SK-N-SH (cell line): ENCODE measurements around the gene ABCB6.
A peak's percentile ranks its signal among the peaks of the same experiment; 100 is the strongest.

Experiments
- JUND ChIP-seq: IDR thresholded peaks from 2 replicates; pipeline ENCODE4 v1.4.0; 2012
- RAD21 ChIP-seq: IDR thresholded peaks from 2 replicates; pipeline ENCODE4 v1.6.1; 2012; ENCODE audit warnings: mild to moderate bottlenecking, low read length
- TF ChIP-seq, protein P1 (sequence below): IDR thresholded peaks from 2 replicates; pipeline ENCODE4 v1.4.0; 2012; ENCODE audit warnings: low read depth, borderline replicate concordance
- TF ChIP-seq, protein P2 (sequence below): fragments of 200-600 bp; sonication (generic); IDR thresholded peaks from 2 replicates; pipeline ENCODE4 v1.6.1; 2017; ENCODE audit warnings: antibody characterized with exemption, mild to moderate bottlenecking, moderate library complexity

DNA sequence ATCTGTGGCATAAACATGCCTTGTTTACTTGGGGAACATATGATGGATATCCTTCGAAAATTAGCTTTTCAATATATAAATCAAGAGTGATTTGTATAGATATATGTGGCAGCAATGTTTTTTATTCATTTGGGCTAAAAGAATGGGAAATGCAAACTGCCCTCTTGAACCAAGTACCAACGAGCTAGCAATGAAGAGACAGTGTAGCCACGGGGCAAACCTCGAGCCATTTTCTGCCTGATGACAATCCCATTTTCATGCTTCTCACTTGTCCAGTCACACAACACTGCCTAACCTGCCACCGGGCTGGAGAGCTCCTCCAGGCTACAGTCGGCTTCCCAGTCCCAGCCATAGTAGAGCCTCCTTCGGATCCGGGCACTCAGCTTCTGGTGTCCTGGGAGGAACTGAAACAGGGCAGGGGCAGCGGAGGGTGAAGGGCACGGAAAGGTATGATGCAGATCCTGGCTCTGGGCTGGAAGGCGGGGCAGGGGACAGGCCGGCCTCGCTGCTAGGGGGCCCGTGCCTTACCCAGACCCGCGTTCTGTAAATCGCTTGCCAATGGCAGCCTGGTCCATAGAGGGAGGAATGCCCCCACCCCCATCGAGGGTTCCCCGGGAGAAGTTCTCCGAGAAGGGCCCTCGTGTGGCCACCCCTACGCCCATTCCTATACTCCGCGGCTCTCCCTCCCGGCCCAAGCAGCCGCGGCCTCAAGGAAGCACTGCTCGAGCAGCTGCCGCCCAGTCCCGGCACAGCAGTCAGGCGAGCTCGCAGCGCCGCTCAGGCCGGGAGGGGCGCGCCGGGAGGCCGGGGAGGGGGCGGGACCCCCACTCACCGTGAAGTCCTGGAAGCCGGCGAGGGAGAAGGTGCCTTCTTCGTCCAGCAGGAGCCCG lies 42.6 kb downstream of the ABCB6 start:
- TF ChIP-seq, protein P1, sequence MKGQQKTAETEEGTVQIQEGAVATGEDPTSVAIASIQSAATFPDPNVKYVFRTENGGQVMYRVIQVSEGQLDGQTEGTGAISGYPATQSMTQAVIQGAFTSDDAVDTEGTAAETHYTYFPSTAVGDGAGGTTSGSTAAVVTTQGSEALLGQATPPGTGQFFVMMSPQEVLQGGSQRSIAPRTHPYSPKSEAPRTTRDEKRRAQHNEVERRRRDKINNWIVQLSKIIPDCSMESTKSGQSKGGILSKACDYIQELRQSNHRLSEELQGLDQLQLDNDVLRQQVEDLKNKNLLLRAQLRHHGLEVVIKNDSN: no peak
- no peak for TF ChIP-seq RAD21
- no peak for TF ChIP-seq JUND
- TF ChIP-seq, protein P2, sequence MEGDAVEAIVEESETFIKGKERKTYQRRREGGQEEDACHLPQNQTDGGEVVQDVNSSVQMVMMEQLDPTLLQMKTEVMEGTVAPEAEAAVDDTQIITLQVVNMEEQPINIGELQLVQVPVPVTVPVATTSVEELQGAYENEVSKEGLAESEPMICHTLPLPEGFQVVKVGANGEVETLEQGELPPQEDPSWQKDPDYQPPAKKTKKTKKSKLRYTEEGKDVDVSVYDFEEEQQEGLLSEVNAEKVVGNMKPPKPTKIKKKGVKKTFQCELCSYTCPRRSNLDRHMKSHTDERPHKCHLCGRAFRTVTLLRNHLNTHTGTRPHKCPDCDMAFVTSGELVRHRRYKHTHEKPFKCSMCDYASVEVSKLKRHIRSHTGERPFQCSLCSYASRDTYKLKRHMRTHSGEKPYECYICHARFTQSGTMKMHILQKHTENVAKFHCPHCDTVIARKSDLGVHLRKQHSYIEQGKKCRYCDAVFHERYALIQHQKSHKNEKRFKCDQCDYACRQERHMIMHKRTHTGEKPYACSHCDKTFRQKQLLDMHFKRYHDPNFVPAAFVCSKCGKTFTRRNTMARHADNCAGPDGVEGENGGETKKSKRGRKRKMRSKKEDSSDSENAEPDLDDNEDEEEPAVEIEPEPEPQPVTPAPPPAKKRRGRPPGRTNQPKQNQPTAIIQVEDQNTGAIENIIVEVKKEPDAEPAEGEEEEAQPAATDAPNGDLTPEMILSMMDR: peak; percentile 34
